ENCODE measurements around the gene ST3GAL5.

Gene ST3GAL5

DNA sequence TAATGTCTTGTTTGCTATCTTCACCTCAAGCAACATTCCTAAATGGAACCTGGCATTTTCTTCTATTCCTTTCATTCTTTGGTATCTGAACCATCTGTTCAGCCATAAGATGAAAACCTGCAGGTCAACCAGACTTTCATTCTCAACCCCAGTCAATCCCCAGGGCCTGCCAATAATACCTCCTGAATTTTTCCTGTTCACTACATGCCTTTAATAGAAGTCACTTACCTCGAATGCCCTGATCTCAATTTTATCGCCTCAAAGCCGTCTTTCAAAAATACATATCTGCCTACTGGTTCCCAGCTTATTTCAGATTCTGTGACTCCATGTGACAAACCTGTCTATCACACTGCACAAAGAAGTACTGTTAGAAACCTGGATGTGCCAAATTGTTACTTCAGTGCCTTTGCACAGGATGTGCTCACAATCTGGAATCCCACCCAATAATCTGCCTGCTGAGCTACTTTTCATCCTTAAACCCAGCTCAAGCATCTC lies 22.6 kb downstream of the ST3GAL5 start:
- Histone ChIP-seq H3K36me3 (ENCODE audit: control insufficient read depth, insufficient read depth, low read length) (no peaks in the 10 kb centered on the region), H3K4me3 (ENCODE audit: low read depth, low read length) (no peak overlapping the region), H3K4me1 (no peaks in the 10 kb centered on the region), H3K79me2 (no peaks in the 10 kb centered on the region), H2AFZ (no peak overlapping the region), H3K9me3 (ENCODE audit: control insufficient read depth, low read length) (no peaks in the 10 kb centered on the region), H3K27ac (no peak overlapping the region), H3K9ac (no peak overlapping the region), H3K27me3 (ENCODE audit: control insufficient read depth, insufficient read depth, low read length) (no peaks in the 10 kb centered on the region), H3K4me2 (ENCODE audit: low read length) (no peak overlapping the region)
- TF ChIP-seq, protein P1, sequence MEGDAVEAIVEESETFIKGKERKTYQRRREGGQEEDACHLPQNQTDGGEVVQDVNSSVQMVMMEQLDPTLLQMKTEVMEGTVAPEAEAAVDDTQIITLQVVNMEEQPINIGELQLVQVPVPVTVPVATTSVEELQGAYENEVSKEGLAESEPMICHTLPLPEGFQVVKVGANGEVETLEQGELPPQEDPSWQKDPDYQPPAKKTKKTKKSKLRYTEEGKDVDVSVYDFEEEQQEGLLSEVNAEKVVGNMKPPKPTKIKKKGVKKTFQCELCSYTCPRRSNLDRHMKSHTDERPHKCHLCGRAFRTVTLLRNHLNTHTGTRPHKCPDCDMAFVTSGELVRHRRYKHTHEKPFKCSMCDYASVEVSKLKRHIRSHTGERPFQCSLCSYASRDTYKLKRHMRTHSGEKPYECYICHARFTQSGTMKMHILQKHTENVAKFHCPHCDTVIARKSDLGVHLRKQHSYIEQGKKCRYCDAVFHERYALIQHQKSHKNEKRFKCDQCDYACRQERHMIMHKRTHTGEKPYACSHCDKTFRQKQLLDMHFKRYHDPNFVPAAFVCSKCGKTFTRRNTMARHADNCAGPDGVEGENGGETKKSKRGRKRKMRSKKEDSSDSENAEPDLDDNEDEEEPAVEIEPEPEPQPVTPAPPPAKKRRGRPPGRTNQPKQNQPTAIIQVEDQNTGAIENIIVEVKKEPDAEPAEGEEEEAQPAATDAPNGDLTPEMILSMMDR (IDR thresholded peaks at IDR 0.05) = no peak

DNA sequence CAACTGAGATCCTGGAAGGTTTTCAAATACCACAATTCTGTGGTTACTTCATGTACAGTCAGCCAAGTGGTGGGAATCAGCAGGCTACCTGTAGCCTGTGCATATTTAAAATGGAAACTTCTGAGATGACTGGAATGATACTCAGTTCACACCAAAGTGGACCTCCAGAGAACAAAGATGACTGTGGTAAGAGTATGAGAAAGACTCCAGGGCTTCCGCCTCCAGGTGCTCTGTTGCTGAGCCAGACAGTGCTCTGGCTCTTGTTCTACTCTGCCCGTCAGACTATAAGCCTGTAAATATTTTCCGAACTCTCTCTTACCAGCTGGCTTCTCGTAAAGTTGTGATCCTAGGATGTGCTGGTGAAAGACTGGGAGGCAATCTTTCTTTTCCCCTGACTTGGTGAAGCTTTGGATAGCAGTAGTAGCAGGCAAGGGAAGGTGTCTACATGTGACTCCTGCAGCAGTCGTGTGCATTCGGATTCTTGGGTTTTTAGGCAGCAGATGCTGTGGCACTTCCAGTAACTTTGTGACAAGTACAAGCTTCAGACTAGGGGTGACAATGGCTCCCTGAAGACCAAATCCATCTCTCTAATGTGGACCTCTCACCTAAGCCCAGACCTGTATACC lies 23.1 kb downstream of the ST3GAL5 start:
- H3K9ac ChIP-seq = no peak overlapping the region
- H3K27me3 ChIP-seq (ENCODE audit: control insufficient read depth, insufficient read depth, low read length) = no peaks in the 10 kb centered on the region
- no peaks in the 10 kb centered on the region for H3K36me3 ChIP-seq (ENCODE audit: control insufficient read depth, insufficient read depth, low read length)
- no peak overlapping the region for H2AFZ ChIP-seq
- H3K27ac ChIP-seq = no peak overlapping the region
- H3K79me2 ChIP-seq = no peaks in the 10 kb centered on the region
- TF ChIP-seq, protein P1 (IDR thresholded peaks at IDR 0.05) = no peak
- H3K9me3 ChIP-seq (ENCODE audit: control insufficient read depth, low read length) = no peaks in the 10 kb centered on the region
- no peaks in the 10 kb centered on the region for H3K4me1 ChIP-seq
- H3K4me2 ChIP-seq (ENCODE audit: low read length) = no peak overlapping the region
- no peak overlapping the region for H3K4me3 ChIP-seq (ENCODE audit: low read depth, low read length)

DNA sequence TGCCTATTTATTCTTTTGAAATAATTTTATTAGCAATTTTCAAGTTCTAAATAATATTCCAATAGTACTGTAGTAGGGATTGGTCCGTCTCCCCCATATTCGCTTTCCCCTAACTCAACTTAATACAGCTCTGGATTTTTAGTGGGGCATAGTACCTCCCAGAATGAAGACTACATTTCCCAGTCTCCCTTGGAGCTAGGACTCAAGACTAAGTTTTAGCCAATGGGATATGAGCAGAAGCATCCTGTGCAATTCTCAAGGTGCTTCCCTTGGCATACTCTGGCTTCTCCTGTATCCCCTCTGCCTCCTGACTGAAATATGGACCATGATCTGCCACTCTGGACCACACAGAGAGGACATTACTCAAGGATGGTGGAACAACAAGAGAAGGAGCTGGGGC lies 24.1 kb downstream of the ST3GAL5 start:
- Histone ChIP-seq H3K36me3 (ENCODE audit: control insufficient read depth, insufficient read depth, low read length) (no peaks in the 10 kb centered on the region), H3K79me2 (no peaks in the 10 kb centered on the region), H3K9me3 (ENCODE audit: control insufficient read depth, low read length) (no peaks in the 10 kb centered on the region), H3K4me3 (ENCODE audit: low read depth, low read length) (no peak overlapping the region), H3K4me1 (no peaks in the 10 kb centered on the region), H3K9ac (no peak overlapping the region), H3K27ac (no peak overlapping the region), H2AFZ (no peak overlapping the region), H3K27me3 (ENCODE audit: control insufficient read depth, insufficient read depth, low read length) (no peaks in the 10 kb centered on the region), H3K4me2 (ENCODE audit: low read length) (no peak overlapping the region)
- TF ChIP-seq, protein P1 (IDR thresholded peaks at IDR 0.05) = no peak

DNA sequence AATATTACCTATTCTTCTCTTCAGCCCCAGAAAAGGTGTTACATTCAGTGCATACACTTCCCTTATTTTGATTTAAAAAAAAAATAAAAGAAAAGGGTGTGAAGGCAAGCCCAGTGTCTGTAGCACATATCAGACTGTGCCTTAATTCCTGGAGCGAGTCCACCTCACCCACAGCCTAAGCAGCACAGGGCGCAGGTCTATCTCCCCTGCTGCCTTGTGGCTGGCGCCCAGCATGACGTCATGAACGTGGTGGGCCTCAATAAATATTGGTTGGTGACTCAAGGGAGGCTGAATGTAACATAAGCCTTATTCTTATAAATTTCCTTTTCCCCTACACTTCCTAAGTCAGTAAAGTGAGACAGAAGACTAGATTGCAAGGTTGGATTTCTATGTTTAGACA lies 26.4 kb downstream of the ST3GAL5 start:
- no peak overlapping the region for H3K4me2 ChIP-seq (ENCODE audit: low read length)
- H3K9me3 ChIP-seq (ENCODE audit: control insufficient read depth, low read length) = no peaks in the 10 kb centered on the region
- H3K36me3 ChIP-seq (ENCODE audit: control insufficient read depth, insufficient read depth, low read length) = no peaks in the 10 kb centered on the region
- H3K27ac ChIP-seq = no peak overlapping the region
- no peak overlapping the region for H2AFZ ChIP-seq
- no peak overlapping the region for H3K9ac ChIP-seq
- no peak overlapping the region for H3K4me3 ChIP-seq (ENCODE audit: low read depth, low read length)
- no peaks in the 10 kb centered on the region for H3K4me1 ChIP-seq
- no peaks in the 10 kb centered on the region for H3K27me3 ChIP-seq (ENCODE audit: control insufficient read depth, insufficient read depth, low read length)
- H3K79me2 ChIP-seq = no peaks in the 10 kb centered on the region
- TF ChIP-seq, protein P1 (IDR thresholded peaks at IDR 0.05) = no peak

DNA sequence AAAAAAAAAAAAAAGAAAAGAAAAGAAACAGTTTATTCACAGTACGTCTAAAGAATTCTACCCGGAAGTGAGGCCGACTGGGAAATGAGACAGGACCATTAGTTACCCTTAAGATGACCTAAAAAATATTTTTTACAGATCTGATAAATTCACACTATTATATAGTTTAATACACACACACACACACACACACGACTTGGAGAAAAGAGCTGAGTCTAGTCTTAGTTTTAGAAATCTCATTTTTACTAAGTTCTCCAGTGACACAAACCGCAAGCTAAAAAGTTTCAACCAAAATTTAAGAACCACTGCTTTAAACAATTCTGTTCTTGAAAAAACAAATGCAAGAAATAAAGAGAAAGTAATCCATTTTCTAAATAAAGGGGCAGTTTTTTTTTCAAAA lies 27.1 kb downstream of the ST3GAL5 start:
- Histone ChIP-seq H3K27ac (no peak overlapping the region), H3K27me3 (ENCODE audit: control insufficient read depth, insufficient read depth, low read length) (no peaks in the 10 kb centered on the region), H3K9ac (no peak overlapping the region), H3K9me3 (ENCODE audit: control insufficient read depth, low read length) (no peaks in the 10 kb centered on the region), H3K36me3 (ENCODE audit: control insufficient read depth, insufficient read depth, low read length) (no peaks in the 10 kb centered on the region), H2AFZ (no peak overlapping the region), H3K4me3 (ENCODE audit: low read depth, low read length) (no peak overlapping the region), H3K4me2 (ENCODE audit: low read length) (no peak overlapping the region), H3K79me2 (no peaks in the 10 kb centered on the region), H3K4me1 (no peaks in the 10 kb centered on the region)
- TF ChIP-seq, protein P1 (IDR thresholded peaks at IDR 0.05) = no peak
